Gastrocnemius medialis (tissue), 4 donors: Measurements from ENCODE around the gene ADGRD2. TPM values are rescaled to one million over a fixed set of nuclear protein-coding genes. Genes with fewer than 3 reads are reported as not detected.

Experiments
- ATAC-seq, 2 donors: fragments of 150-250 bp; one replicate each; pipeline ENCODE4 v1.9.1; 2016
- DNase-seq, 2 donors: peaks; one replicate each; pipeline ENCODE4 v3.0.0-alpha.2; 2019
- H3K27ac ChIP-seq, 4 donors: fragments of 200-600 bp; sonication (generic); 1 replicate in 1 of 4; 2 replicates in 3 of 4; pipeline ENCODE4 v1.5.1; 2016 to 2018; ENCODE audit warnings: mild to moderate bottlenecking in 2 of 4, moderate library complexity in 1 of 4
- H3K27me3 ChIP-seq, 3 donors: fragments of 200-600 bp; sonication (generic) in 2 of 3; 1 replicate in 1 of 3; 2 replicates in 2 of 3; pipeline versions ENCODE4 v1.5.1 to v1.6.0; 2016 to 2019; ENCODE audit warnings: mild to moderate bottlenecking in 1 of 3, moderate library complexity in 1 of 3
- H3K36me3 ChIP-seq, 2 donors: fragments of 200-600 bp; sonication (generic) in 1 of 2; one replicate each; pipeline ENCODE4 v1.5.1; 2017 to 2018
- H3K4me1 ChIP-seq, 2 donors: fragments of 200-600 bp; sonication (generic) in 1 of 2; one replicate each; pipeline ENCODE4 v1.5.1; 2016 to 2017; ENCODE audit warnings: mild to moderate bottlenecking in 2 of 2
- H3K4me3 ChIP-seq, 4 donors: fragments of 200-600 bp; sonication (generic) in 3 of 4; 1 replicate in 1 of 4; 2 replicates in 3 of 4; pipeline ENCODE4 v1.5.1; 2016 to 2019; ENCODE audit warnings: mild to moderate bottlenecking in 2 of 4
- H3K9me3 ChIP-seq, 3 donors: fragments of 200-600 bp; sonication (generic) in 2 of 3; 1 replicate in 1 of 3; 2 replicates in 2 of 3; pipeline ENCODE4 v1.5.1; 2016 to 2019
- POLR2A ChIP-seq, 2 donors: fragments of 450-650 bp; IDR thresholded peaks; one replicate each; pipeline ENCODE4 v1.6.1; 2017; ENCODE audit warnings: antibody characterized with exemption in 2 of 2, mild to moderate bottlenecking in 2 of 2, moderate library complexity in 2 of 2
- in situ Hi-C, 4 donors: fragments of 200-750 bp; cut with MboI; loops; one replicate each; pipeline versions ENCODE4 v1.15.0 to v1.8.0; 2017; ENCODE audit warnings: low sequenced_read_pairs in 4 of 4
- intact Hi-C: fragments of 100-400 bp; cut with DNase I; formaldehyde crosslinking; loops from one replicate; pipeline ENCODE4 v1.15.1; 2023; ENCODE audit warnings: low total_unique reads
- total RNA-seq, 4 donors: library from RNA; depleted of rRNA; stranded (reverse); fragments of >200 nt; gene quantifications; one replicate each; pipeline versions ENCODE4 v1.1.0 to v1.2.3, GENCODE V29; 2016
- TF ChIP-seq, protein P1 (sequence below), 5 experiments: fragments of 450-650 bp in 3 of 5; fragments of 200-600 bp in 2 of 5; sonication (generic) in 2 of 5; IDR thresholded peaks in 4 of 5; conservative IDR thresholded peaks in 1 of 5; 1 replicate in 4 of 5; 2 replicates in 1 of 5; pipeline ENCODE4 v1.5.1; 2016 to 2019; ENCODE audit warnings: antibody characterized with exemption in 5 of 5, mild to moderate bottlenecking in 3 of 5, moderate library complexity in 3 of 5

The ADGRD2 gene
- total RNA-seq, 4 donors from 2014 or later, result not detected

DNA sequence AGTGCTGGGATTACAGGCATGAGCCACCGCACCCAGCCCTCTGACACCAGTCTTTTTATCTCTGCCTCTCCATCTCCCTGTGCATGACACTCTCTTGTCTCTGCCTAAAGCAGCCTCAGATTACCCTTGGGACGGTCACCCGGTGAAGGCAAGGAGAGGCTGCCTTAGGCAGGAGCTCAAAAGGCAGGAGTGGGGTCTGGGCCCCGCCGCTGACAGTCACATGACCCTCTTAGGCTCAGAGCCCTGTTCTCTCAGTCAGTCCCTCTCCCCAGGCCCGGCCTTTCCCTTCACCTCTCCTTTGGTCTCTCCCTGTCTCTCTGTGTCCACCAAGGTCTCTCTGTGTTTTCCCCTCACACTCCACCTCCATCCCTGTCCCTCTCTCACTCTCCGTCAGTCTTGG lies 22.5 kb downstream of the ADGRD2 start:
- no peak for TF ChIP-seq POLR2A (IDR thresholded peaks at IDR 0.05)
- ATAC-seq (no peak), DNase-seq (no peak)
- Histone ChIP-seq H3K27me3 (peaks cover 11 to 20% (median 20%) of the 10 kb centered on the region in 3 donors), H3K4me3 (no peak overlapping the region), H3K9me3 (no peaks in the 10 kb centered on the region), H3K4me1 (no peaks in the 10 kb centered on the region), H3K27ac (no peak overlapping the region), H3K36me3 (no peaks in the 10 kb centered on the region)
- in situ Hi-C loops (no loop called here), intact Hi-C loops (no loop called here)

DNA sequence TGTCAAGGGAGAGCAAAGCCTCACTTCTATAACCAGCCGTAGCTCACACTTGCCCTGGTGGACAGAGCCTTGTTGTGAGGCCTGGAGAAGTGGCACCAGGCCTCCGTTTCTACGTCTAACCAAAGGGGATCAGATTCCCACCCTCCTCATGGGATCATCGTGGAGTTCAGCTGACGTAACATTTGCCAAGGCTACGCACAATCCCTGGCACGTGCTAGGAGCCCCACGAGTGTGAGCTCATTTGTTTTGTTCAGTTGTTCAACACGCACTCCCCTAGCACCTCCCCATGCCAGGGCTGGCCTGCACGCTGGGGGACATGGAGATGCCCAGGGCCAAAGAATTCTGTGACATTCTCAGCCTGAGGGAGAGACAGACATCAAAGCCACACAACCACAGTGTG lies 23.1 kb downstream of the ADGRD2 start:
- in situ Hi-C loops (no loop called here), intact Hi-C loops (no loop called here)
- H3K27me3 ChIP-seq, result peaks cover 16 to 26% (median 26%) of the 10 kb centered on the region in 3 donors
- ATAC-seq (no peak), DNase-seq (no peak)
- H3K27ac ChIP-seq, result no peak overlapping the region
- TF ChIP-seq, protein P1, sequence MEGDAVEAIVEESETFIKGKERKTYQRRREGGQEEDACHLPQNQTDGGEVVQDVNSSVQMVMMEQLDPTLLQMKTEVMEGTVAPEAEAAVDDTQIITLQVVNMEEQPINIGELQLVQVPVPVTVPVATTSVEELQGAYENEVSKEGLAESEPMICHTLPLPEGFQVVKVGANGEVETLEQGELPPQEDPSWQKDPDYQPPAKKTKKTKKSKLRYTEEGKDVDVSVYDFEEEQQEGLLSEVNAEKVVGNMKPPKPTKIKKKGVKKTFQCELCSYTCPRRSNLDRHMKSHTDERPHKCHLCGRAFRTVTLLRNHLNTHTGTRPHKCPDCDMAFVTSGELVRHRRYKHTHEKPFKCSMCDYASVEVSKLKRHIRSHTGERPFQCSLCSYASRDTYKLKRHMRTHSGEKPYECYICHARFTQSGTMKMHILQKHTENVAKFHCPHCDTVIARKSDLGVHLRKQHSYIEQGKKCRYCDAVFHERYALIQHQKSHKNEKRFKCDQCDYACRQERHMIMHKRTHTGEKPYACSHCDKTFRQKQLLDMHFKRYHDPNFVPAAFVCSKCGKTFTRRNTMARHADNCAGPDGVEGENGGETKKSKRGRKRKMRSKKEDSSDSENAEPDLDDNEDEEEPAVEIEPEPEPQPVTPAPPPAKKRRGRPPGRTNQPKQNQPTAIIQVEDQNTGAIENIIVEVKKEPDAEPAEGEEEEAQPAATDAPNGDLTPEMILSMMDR (IDR thresholded peaks at IDR 0.05 in 4 of 5, conservative IDR thresholded peaks at IDR 0.05 in 1 of 5), result no peak
- no peak for TF ChIP-seq POLR2A (IDR thresholded peaks at IDR 0.05)
- H3K9me3 ChIP-seq, result no peaks in the 10 kb centered on the region
- H3K4me3 ChIP-seq, result no peak overlapping the region
- H3K36me3 ChIP-seq, result no peaks in the 10 kb centered on the region
- H3K4me1 ChIP-seq, result no peaks in the 10 kb centered on the region

DNA sequence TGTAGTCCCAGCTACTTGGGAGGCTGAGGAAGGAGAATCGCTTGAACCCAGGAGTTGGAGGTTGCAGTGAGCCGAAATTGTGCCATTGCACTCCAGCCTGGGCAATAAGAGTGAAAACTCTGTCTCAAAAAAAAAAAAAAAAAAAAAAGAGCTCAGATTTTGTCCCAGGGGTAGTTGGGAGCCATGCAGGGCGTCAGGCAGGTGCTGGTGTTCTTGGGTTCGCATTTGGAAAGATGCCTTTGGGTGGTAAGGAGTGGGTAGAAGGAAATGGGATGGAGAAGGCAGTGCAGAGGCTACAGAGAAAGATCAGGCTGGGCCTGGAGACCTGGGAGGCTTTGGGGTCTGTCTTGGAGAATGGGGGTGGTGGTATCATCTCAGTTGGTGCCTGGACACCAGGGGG lies 23.9 kb downstream of the ADGRD2 start:
- no peaks in the 10 kb centered on the region for H3K36me3 ChIP-seq
- TF ChIP-seq, protein P1 (IDR thresholded peaks at IDR 0.05 in 4 of 5, conservative IDR thresholded peaks at IDR 0.05 in 1 of 5), result no peak
- TF ChIP-seq POLR2A (IDR thresholded peaks at IDR 0.05), result no peak
- peaks cover 19 to 34% (median 33%) of the 10 kb centered on the region in 3 donors for H3K27me3 ChIP-seq
- no peaks in the 10 kb centered on the region for H3K4me1 ChIP-seq
- no peak overlapping the region for H3K27ac ChIP-seq
- H3K9me3 ChIP-seq, result no peaks in the 10 kb centered on the region
- in situ Hi-C loops, result no loop called here
- DNase-seq, result no peak
- intact Hi-C loops, result no loop called here
- H3K4me3 ChIP-seq, result no peak overlapping the region
- ATAC-seq, result no peak

DNA sequence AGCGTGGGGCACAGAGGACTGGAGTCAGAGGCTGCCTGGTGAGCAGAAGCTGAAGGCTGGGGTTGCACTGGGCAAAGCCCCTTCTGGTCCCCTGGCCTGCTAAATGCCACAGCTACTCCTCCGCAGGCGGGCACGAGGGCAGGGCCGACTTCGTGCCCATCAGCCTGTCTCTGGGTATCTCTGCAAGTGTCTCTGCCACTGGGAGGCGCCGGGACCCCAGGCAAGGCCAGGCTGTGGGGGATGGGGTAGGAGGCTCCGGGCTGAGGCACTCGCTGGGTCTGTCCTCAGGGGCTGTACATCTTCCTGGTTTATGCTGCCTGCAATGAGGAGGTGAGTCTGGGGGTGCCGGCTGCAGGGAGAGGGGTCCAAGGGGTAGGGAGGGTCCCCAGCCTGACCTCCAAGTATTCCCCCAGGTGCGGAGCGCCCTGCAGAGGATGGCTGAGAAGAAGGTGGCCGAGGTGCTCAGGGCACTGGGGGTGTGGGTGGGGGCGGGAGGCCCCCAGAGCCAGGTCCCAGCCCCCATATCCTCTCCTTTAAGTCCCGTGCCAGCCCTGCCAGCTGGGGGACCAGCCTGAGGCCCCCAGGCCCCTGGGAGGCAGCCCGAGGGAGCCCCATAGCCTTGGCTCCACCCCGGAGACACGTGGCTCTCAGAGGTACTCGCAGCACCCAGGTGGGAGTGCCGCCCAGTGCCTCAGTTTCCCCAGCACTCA lies 25.1 kb downstream of the ADGRD2 start:
- Histone ChIP-seq H3K27ac (no peak overlapping the region), H3K27me3 (peaks cover 29 to 45% (median 43%) of the 10 kb centered on the region in 3 donors), H3K36me3 (no peaks in the 10 kb centered on the region), H3K4me1 (no peaks in the 10 kb centered on the region), H3K4me3 (no peak overlapping the region), H3K9me3 (no peaks in the 10 kb centered on the region)
- in situ Hi-C loops, result no loop called here
- ATAC-seq, result no peak
- no peak for TF ChIP-seq POLR2A (IDR thresholded peaks at IDR 0.05)
- TF ChIP-seq, protein P1 (IDR thresholded peaks at IDR 0.05 in 4 of 5, conservative IDR thresholded peaks at IDR 0.05 in 1 of 5), result no peak
- intact Hi-C loops, result no loop called here
- DNase-seq, result no peak

DNA sequence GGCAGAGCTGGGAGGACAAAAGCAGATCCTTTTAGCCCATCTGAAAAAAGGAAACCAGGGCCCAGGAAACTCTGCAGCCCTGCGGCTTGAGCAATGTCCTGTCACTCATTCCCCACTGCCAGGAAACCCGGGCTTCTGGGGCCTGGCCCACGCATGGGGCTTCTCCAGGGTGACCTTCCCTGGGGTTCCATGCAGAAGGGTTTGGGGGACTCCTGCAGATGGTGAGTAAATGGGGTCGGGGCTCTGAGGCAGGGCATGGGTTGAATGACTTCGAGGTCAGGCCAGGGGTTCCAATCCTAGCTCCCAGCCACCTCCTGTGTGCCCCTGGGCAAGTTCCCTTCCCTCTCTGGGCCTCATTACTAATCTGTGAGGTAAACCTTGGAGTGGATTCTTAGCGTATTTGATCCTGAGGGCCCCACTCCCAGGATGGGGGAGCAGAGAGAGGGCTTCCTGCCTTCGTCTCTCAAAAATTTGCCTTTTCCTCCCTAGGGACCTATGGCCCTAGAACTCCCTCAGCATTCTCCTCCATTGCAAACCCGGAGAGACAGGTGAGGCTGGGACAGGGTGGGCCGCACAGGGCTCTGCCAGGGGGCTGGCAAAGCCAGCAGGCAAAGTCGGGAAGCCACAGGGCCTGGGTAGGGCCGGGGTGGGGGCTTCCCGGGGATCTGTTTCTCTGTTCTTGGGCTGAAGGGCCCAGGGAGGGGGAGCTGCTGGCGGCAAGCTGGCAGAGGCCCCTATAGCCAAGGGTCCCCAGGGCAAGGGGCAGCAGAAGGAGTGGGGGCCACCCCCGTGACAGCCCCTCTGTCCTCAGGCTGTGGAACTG lies 25.8 kb downstream of the ADGRD2 start:
- Histone ChIP-seq H3K36me3 (no peaks in the 10 kb centered on the region), H3K27ac (no peak overlapping the region), H3K4me3 (no peak overlapping the region), H3K4me1 (no peaks in the 10 kb centered on the region), H3K9me3 (no peaks in the 10 kb centered on the region), H3K27me3 (peaks cover 33 to 47% (median 46%) of the 10 kb centered on the region in 3 donors)
- ATAC-seq, result no peak
- in situ Hi-C loops, result no loop called here
- TF ChIP-seq POLR2A (IDR thresholded peaks at IDR 0.05), result no peak
- TF ChIP-seq, protein P1 (IDR thresholded peaks at IDR 0.05 in 4 of 5, conservative IDR thresholded peaks at IDR 0.05 in 1 of 5), result no peak
- DNase-seq, result no peak
- intact Hi-C loops, result no loop called here
